ENCODE data around the gene MNX1. TPM values are rescaled to one million over a fixed set of nuclear protein-coding genes. Genes with fewer than 3 reads are reported as not detected.
A peak's percentile ranks its signal among the peaks of the same experiment; 100 is the strongest.

Gene MNX1
- total RNA-seq, 1 donor from 2014 or later = not detected

- Histone ChIP-seq H3K4me3 (ENCODE audit: insufficient read depth, low read depth, low read length) (no peak overlapping the region), H3K27me3 (ENCODE audit: insufficient read depth, low read length) (peaks cover 83% of the 10 kb centered on the region), H2AFZ (ENCODE audit: low read depth, low read length) (no peak overlapping the region), H3K9ac (ENCODE audit: low read length) (no peak overlapping the region), H3K4me2 (ENCODE audit: low read length) (no peak overlapping the region), H3K27ac (ENCODE audit: low read depth, low read length) (no peak overlapping the region), H4K20me1 (ENCODE audit: insufficient read depth, low read length) (peaks cover 12% of the 10 kb centered on the region), H3K9me3 (ENCODE audit: insufficient read depth, low read depth, low read length) (no peaks in the 10 kb centered on the region), H3K79me2 (ENCODE audit: insufficient read depth, low read length) (no peaks in the 10 kb centered on the region), H3K36me3 (ENCODE audit: insufficient read depth, low read length) (no peaks in the 10 kb centered on the region), H3K4me1 (ENCODE audit: insufficient read depth, low read length) (no peaks in the 10 kb centered on the region)
- DNase-seq (ENCODE audit: low read depth) = no peak
- Mint-ChIP-seq H3K9me3 (ENCODE audit: unreplicated experiment) (peaks cover 12% of the 10 kb centered on the region), H3K27me3 (ENCODE audit: low read depth, unreplicated experiment) (peaks cover 59% of the 10 kb centered on the region), H3K36me3 (ENCODE audit: low read depth, unreplicated experiment) (no peaks in the 10 kb centered on the region), H3K4me3 (ENCODE audit: unreplicated experiment) (no peak overlapping the region), H3K4me1 (ENCODE audit: low read depth, unreplicated experiment) (no peaks in the 10 kb centered on the region), H3K27ac (ENCODE audit: unreplicated experiment) (no peak overlapping the region)
- no peak for FAIRE-seq
- no peak for TF ChIP-seq EZH2 (IDR thresholded peaks at IDR 0.05; ENCODE audit: insufficient read depth, low read length)
- TF ChIP-seq CTCF (IDR thresholded peaks at IDR 0.05; ENCODE audit: insufficient read depth, low read depth, low read length) = no peak
These were observed 2.9 kb downstream of the MNX1 start for GRCh38 chr7:157007470-157008066.

DNA sequence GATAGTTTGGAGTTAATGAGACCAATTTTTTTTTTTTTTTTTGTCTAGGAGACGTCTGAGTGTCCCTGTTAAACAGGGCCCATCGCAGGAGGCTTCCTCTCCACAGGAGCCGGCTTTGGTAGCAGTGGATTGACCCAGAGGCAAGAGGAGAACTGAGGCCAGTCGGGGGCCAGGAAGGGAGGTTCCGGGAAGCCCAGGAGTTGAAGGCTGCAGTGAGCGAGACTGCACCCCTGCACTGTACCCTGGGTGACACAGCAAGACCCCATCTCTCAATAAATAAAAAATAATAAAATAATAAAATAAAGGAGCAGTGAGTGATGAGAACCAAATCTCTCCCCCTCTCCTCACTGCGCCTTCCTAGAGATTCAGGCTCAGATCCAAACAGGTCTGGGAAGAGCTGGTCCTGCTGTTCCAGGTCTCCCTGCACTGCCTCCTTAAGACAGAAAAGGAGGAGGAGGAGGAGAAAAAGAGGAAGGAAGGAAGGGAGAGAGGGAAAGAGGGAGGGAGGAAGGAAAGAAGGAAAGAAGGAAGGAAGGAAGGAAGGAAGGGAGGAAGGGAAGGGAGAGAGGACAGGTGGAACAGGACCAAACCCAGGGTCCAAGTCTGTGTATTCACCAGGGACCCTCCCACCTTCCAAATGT is 3.5 kb downstream of the MNX1 start:
- DNase-seq (ENCODE audit: low read depth) (no peak), FAIRE-seq (no peak)
- Mint-ChIP-seq H3K9me3 (ENCODE audit: unreplicated experiment) (peaks cover 11% of the 10 kb centered on the region), H3K27me3 (ENCODE audit: low read depth, unreplicated experiment) (peaks cover 59% of the 10 kb centered on the region), H3K4me3 (ENCODE audit: unreplicated experiment) (no peak overlapping the region), H3K4me1 (ENCODE audit: low read depth, unreplicated experiment) (no peaks in the 10 kb centered on the region), H3K36me3 (ENCODE audit: low read depth, unreplicated experiment) (peaks cover under 1% of the 10 kb centered on the region), H3K27ac (ENCODE audit: unreplicated experiment) (no peak overlapping the region)
- no peak overlapping the region for H3K27ac ChIP-seq (ENCODE audit: low read depth, low read length)
- H2AFZ ChIP-seq (ENCODE audit: low read depth, low read length) = no peak overlapping the region
- peaks cover 83% of the 10 kb centered on the region for H3K27me3 ChIP-seq (ENCODE audit: insufficient read depth, low read length)
- H3K4me2 ChIP-seq (ENCODE audit: low read length) = no peak overlapping the region
- TF ChIP-seq CTCF (IDR thresholded peaks at IDR 0.05; ENCODE audit: insufficient read depth, low read depth, low read length) (no peak), EZH2 (IDR thresholded peaks at IDR 0.05; ENCODE audit: insufficient read depth, low read length) (no peak)
- no peak overlapping the region for H3K9ac ChIP-seq (ENCODE audit: low read length)
- no peaks in the 10 kb centered on the region for H3K79me2 ChIP-seq (ENCODE audit: insufficient read depth, low read length)
- no peaks in the 10 kb centered on the region for H3K9me3 ChIP-seq (ENCODE audit: insufficient read depth, low read depth, low read length)
- no peaks in the 10 kb centered on the region for H3K36me3 ChIP-seq (ENCODE audit: insufficient read depth, low read length)
- no peaks in the 10 kb centered on the region for H3K4me1 ChIP-seq (ENCODE audit: insufficient read depth, low read length)
- H3K4me3 ChIP-seq (ENCODE audit: insufficient read depth, low read depth, low read length) = no peak overlapping the region
- H4K20me1 ChIP-seq (ENCODE audit: insufficient read depth, low read length) = peaks cover 12% of the 10 kb centered on the region

- no peak overlapping the region for H3K4me3 ChIP-seq (ENCODE audit: insufficient read depth, low read depth, low read length)
- Mint-ChIP-seq H3K4me3 (ENCODE audit: unreplicated experiment) (no peak overlapping the region), H3K9me3 (ENCODE audit: unreplicated experiment) (peaks cover 8% of the 10 kb centered on the region), H3K36me3 (ENCODE audit: low read depth, unreplicated experiment) (peaks cover 2% of the 10 kb centered on the region), H3K27me3 (ENCODE audit: low read depth, unreplicated experiment) (peaks cover 59% of the 10 kb centered on the region), H3K4me1 (ENCODE audit: low read depth, unreplicated experiment) (no peaks in the 10 kb centered on the region), H3K27ac (ENCODE audit: unreplicated experiment) (no peak overlapping the region)
- FAIRE-seq = no peak
- H3K27me3 ChIP-seq (ENCODE audit: insufficient read depth, low read length) = peaks cover 83% of the 10 kb centered on the region
- H3K4me1 ChIP-seq (ENCODE audit: insufficient read depth, low read length) = no peaks in the 10 kb centered on the region
- no peaks in the 10 kb centered on the region for H3K36me3 ChIP-seq (ENCODE audit: insufficient read depth, low read length)
- TF ChIP-seq EZH2 (IDR thresholded peaks at IDR 0.05; ENCODE audit: insufficient read depth, low read length) = peak; percentile 90
- no peak for TF ChIP-seq CTCF (IDR thresholded peaks at IDR 0.05; ENCODE audit: insufficient read depth, low read depth, low read length)
- H4K20me1 ChIP-seq (ENCODE audit: insufficient read depth, low read length) = peaks cover 12% of the 10 kb centered on the region
- H2AFZ ChIP-seq (ENCODE audit: low read depth, low read length) = no peak overlapping the region
- no peak overlapping the region for H3K9ac ChIP-seq (ENCODE audit: low read length)
- DNase-seq (ENCODE audit: low read depth) = no peak
- H3K9me3 ChIP-seq (ENCODE audit: insufficient read depth, low read depth, low read length) = no peaks in the 10 kb centered on the region
- no peaks in the 10 kb centered on the region for H3K79me2 ChIP-seq (ENCODE audit: insufficient read depth, low read length)
- H3K27ac ChIP-seq (ENCODE audit: low read depth, low read length) = no peak overlapping the region
- no peak overlapping the region for H3K4me2 ChIP-seq (ENCODE audit: low read length)
These were observed 4.2 kb downstream of the MNX1 start for GRCh38 chr7:157006205-157006747.

Data from astrocyte (in vitro differentiated cells and primary cell).